HG02642 (cell line): Measurements from ENCODE around the gene PPFIBP1.
"Not testable (repeated sequence)": the region's sequence is repeated elsewhere in the genome, so short reads cannot be mapped to it uniquely, and the experiment has no call there.

Experiments
- ATAC-seq: cut with Tn5 transposase; IDR thresholded peaks from one replicate; pipeline ENCODE4 v1.9.1; 2021; ENCODE audit warnings: mild to moderate bottlenecking; ENCODE audit not compliant: unreplicated experiment, poor library complexity

Gene PPFIBP1

GRCh38 chr12:27537855-27538675, 14.1 kb downstream of the PPFIBP1 start:
- ATAC-seq, result no peak

DNA sequence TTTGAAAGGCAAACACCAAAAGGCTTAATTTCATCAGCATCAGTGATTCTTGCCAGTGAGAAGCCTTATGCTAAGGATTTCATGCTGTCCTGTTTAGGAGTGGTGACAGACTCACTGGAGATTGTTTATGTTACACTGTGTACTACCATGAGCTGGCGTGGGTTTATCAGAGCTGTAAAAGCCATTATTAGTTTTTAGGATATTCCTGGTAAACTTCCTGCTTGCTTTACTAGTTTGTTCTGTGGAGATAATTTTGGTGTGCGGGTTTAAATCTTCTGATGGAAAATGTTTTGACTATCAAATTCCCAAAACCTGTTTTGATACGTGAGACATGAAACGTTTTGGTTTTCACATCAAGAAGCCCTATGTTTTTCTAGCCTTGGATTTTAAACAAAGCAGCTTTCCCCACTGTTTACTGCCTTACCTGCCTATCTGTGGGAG, 15.2 kb downstream of the PPFIBP1 start:
- no peak for ATAC-seq

- ATAC-seq, result no peak
Observed at GRCh38 chr12:27541031-27541719, 17.2 kb downstream of the PPFIBP1 start.

- ATAC-seq, result no peak
Observed at GRCh38 chr12:27542628-27543027, 18.6 kb downstream of the PPFIBP1 start.

GRCh38 chr12:27544858-27545257, 20.9 kb downstream of the PPFIBP1 start:
- ATAC-seq, result not testable (repeated sequence)

GRCh38 chr12:27545665-27546064, 21.7 kb downstream of the PPFIBP1 start:
- ATAC-seq, result no peak

DNA sequence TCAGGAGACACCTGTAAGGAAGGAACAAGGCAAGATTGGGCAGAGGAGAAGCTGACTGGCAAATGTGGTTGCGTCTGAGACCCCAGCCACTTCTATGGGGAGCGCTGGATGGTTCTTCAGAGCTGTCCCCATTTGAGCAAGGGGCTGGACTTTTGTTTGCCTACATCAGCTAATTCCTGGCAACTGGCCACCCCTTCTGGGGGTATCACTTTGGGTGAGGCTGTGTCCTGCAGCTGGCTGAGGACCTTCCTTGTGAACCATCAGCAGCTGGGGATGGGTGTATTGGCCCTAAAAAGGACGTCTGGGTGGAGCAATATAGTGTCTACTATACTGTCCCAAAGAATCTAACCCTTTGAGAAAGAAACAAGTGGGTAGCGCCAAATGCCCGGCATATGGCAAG, 23.6 kb downstream of the PPFIBP1 start:
- ATAC-seq, result no peak

- no peak for ATAC-seq
Observed at GRCh38 chr12:27548301-27549199, 24.5 kb downstream of the PPFIBP1 start.

- no peak for ATAC-seq
Observed at GRCh38 chr12:27549236-27549800, 25.3 kb downstream of the PPFIBP1 start.

GRCh38 chr12:27549801-27550652, 26.0 kb downstream of the PPFIBP1 start:
- ATAC-seq, result no peak

GRCh38 chr12:27550653-27550975, 26.6 kb downstream of the PPFIBP1 start:
- no peak for ATAC-seq

- ATAC-seq, result no peak
Observed at GRCh38 chr12:27551172-27551840, 27.3 kb downstream of the PPFIBP1 start.

DNA sequence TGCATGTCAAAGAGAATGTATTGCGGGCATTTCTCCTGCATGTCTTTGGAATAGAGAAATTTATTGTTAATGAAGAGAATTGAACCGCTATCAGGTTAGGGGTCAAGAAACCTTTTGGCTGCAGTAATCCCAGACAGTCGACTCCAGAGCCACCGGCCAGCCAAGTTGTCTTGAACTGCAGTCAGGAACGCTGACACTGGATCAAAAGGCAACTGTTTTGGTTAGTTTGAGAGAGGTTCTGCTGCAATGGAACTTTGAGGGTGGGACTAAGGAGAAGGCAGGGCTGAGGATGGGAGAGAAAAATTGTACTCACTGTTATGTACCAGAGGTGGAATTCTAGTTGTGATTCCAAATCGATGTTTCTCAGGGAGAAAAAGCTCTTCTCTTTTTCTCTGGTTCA, 28.2 kb downstream of the PPFIBP1 start:
- no peak for ATAC-seq

- no peak for ATAC-seq
Observed at GRCh38 chr12:27552886-27553560, 29.0 kb downstream of the PPFIBP1 start.

- ATAC-seq, result no peak
Observed at GRCh38 chr12:27553941-27554340, 29.9 kb downstream of the PPFIBP1 start.

GRCh38 chr12:27554421-27555186, 30.6 kb downstream of the PPFIBP1 start:
- no peak for ATAC-seq

- no peak for ATAC-seq
Observed at GRCh38 chr12:27555361-27555760, 31.4 kb downstream of the PPFIBP1 start.
